HG03139 (cell line): Measurements from ENCODE around the gene INSRR.

Source experiments
- ATAC-seq: cut with Tn5 transposase; IDR thresholded peaks from one replicate; pipeline ENCODE4 v1.9.1; 2021; ENCODE audit not compliant: unreplicated experiment

The INSRR gene

DNA sequence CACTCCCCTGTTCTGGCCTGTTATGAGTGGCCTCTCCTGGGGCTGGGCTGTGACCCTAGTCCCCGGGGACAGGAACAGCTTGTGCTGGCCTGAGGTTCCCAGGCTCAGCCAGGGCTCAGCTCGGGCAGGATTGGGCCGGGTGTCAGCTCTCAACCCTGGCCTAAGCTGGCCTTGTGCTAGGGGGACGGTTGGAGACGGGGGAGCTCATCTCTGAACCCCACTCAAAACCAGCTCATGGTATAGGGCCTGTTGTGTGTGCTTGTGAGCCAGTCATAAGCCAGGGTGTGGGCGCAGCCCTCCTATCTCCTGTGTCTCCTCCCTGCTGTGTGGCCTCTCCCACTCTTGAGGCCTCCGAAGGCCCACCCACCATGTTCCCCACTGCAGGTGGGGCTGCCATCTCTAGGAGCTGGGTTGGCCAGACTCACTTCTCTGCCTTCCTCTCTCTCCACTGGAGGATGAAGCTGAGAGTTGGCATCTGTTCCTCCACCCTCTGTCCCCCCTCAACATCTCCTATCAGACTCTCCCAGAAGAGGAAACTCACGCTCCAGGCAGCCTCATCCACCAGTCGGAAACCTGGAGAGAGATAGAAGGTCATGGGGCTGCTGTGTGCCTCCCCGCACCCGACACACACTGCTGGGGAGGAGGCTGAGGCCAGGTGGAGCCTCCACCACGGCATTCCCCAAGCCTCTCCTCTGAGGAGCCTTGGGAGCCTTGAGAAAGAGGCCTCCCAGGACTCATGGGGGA, 36.0 kb upstream of the INSRR start:
- ATAC-seq: no peak

DNA sequence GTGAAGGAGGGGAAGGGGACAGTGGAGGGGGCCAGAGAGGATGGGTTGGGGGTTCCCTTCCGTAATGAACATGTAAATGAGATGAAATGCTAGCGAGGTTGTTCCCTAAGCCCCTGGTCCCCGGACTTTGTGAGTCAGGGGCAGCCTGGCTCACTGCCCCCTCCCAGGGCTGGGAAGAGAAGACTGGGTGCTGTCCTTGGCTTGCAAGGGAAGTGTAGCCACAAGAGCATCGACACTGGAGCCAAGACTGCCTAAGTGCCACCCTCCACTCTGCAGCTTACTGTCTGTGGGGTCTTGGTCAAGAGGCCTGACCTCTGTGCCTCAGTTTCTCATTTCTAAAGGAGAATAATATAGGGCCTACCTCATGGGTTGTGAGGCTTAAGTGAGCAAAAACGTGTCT, 35.1 kb upstream of the INSRR start:
- ATAC-seq: no peak

DNA sequence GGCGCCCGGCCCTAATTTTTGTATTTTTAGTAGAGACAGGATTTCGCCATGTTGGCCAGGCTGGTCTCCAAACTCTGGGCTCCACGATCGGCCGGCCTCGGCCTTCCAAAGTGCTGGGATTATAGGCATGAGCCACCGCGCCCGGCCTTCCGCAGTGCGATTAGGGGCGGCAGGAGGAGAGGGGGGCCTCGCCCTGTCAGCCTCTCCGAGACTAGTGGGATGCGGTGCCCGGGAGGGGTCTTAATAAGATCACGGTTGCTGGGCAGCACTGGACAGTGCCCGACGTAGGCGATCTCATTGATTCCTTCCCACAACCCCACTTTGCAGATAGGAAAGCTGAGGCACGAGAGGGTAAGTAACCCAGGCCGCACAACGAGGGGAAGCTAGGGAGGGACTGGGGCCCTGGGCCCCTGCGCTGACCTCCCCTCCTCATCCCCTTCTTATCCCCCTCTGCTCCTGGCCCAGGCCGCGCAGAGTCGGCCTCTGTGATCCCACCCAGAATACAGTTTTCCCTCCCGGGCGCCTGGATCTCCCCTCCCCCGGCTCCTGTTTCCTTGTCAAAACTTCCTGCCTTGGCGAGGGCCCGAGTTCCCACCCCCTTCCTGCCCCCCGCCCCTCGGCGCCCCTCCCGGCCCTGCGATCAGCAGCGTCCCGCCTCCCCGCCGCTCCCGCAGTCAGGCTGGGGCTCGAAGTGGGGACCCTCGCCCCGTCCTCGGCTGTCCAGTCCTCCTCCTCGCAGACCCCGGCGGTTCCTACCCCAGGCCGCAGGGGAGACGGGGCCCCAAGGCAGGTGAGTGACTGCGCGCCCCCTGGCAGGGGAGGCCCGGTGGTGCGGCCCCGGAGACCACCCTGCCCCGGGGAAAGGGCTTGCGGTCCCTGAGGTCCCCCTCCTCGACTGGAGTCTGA, 34.4 kb upstream of the INSRR start, which contains the start of gene PEAR1:
Gene PEAR1 (plus strand): TSS at position 671 of the 906 bp plus-strand sequence. CDS start 10,209 bp downstream, outside the sequence.
- no peak for ATAC-seq

DNA sequence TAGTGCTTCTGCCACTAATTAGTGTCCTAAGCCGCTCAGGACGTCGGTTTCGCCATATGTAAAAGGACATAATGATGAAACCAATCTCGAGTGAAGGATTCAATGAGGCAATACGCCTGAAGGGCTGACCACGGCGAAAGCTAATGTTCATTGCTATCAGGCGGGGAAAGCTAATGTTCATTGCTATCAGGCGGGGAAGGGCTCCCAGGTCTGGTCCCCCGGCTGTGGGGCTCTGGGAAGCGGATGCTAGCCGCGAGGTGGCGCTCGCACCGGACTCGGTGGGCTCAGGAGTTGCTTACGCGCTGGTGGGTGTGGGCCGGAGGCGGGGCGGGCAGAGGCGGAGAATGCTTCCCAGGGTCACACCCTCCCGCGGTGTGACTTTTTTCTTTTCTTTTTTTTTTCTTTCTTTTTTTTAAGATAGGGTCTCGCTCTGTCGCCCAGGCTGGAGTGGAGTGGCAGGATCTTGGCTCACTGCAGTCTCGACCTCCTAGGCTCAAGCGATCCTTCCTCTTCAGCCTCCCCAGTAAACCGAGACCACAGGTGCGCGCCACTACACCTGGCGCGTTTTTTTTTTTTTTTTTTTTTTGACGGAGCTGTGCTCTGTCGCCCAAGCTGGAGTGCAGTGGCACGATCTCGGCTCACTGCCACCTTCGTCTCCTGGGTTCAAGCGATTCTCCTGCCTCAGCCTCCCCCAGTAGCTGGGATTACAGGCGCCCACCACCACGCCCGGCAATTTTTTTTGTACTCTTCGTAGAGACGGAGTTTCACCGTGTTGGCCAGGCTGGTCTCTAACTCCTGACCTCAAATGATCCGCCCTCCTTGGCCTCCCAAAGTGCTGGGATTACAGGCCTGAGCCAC, 33.5 kb upstream of the INSRR start:
- no peak for ATAC-seq

DNA sequence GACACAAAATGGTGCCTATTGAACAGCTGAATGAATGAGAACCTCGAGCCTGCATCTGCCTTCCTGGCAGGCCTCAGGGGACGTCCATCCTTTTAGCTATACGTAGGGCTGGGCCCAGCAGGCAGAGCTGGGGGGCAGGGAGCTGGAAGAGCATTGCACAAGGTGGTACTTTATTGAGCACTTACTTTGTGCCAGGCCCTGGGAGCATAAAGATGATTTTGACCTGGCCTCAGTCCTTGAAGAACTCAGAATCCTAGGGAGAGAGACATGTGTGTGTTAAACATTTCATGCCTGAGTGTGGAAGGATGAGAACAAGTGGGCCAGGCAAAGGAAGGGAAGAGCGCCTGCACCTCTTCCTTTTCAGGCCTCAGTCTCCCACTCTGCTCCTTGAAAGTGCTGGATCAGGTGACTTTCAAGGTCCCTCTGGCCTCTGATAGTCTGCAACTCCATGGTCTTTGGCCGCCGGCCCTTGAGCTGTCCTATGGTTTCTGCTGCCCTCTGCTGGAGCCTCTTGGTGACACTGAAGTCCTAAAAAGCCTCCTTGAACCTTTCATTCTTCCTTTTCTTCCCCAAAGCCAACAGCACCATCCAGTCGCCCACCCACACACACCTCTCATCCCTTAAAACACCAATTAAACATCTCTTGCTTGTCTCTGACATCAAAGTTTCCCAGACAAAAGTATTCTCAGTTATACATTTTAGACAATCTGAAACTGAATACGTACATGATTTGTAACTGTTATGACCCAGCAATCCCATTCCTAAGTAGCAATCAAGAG, 31.1 kb upstream of the INSRR start:
- no peak for ATAC-seq

DNA sequence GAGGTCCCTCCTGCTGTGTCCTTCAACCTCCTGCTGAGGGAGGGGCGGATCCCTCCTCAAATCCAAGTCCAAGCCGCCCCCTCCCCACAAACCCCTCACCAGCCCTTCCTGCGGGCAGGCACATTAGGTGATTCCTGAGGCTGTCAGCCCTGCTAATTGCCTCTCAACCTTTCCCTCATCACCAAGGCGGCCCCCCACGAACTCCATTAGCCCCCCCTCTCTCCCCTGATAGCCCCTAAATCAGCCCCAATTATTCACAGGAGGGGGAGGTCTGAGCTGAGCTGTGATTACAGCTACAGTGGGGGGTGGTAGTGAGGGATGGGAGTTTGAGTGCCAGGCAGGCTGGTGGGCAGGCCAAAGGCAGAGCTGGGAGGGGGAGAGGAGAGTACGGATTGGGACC, 28.8 kb upstream of the INSRR start:
- ATAC-seq: no peak

DNA sequence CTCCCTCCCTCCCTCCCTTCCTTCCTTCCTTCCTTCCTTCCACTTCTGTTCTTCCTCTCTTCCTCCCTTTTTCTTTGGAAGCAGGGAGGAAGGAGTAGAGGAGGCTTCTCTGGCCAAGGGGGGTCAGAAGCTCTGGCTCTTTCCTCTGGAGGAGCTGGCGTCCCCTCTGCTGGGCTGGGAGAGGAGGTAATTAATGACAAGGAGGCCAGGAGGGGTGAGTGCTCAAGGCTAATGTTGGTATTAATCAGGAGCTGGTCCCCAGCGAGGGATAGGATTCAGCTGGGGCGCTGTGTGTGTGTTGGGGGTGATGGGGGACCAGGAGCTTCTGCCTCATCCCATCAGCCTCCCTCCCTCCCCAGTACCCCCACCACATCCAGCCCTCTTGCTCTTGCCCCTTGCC, 28.4 kb upstream of the INSRR start:
- ATAC-seq: no peak

DNA sequence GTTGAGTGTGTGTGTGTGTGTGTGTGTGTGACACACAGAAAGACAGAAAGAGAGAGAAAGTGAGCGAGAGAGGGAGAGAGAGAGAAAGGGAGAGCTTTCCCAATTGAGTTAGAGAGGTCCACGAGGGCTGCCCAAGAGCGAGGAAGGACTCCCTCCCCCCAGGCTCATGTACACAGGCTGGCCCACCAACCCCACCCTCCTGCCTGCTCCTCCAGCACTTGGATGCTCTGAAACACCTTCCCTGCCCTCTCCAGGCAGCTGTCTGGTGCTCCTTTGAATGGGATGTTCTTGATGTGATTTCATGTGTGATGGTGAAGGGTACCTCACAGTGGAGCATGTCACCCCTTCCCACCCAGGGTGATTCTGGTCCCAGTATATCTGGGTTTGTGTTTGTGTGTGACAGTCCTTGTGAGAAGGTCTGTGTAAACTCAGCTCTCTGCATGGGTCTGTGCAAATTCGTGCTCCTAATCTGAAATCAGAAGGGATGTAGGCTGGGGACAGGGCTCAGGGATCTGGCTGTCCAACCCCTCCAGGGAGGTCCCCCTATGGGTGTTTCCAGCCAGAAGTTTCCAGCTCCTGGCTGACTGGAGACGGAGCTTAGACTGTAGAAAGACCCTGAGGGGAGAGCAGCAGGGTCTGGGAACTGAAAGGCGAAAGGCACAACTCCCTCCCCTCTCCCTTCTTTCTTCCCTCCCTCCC, 27.8 kb upstream of the INSRR start:
- no peak for ATAC-seq

DNA sequence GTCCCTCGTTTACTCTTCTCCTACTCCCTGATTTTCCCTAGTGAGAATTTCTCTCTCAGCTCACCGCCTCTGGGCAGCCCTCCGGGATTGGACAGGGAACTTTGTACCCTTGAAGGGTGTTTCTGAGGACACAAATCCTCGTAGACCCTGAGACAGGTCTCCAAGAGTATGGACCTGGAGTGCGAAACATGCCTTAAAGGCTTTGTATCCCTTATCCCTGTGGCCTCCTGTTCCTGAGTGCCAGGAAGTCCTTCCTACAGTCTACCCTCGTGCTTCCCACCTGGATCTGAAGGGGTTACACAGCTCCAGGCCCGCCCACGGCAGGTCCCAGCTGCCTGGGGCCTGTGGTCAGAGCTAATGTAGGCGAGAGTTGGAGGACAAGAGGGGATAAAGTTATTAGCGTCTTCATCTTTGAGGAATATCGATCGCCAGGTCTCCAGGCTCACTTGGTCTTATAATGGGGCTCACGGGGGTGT, 27.0 kb upstream of the INSRR start:
- ATAC-seq: no peak

DNA sequence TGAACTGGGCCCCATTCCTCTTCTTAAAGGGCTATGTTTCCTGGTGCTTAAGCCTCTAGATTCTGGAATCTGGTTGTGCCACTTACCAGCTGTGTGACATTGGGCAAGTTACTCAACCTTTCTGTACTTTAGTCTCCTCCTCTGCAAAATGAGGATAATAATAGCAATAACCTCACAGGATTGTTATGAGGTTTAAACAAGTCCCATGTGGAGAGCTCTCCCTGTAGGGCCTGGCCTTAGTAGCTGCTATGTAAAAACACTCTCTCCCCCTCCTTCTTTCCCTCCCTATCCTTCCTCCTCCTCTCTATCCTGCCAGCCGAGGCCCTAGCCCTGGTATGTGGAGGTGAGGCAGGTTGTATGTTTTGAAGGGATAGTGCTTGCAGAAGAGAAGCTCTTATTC, 26.4 kb upstream of the INSRR start:
- ATAC-seq: no peak

DNA sequence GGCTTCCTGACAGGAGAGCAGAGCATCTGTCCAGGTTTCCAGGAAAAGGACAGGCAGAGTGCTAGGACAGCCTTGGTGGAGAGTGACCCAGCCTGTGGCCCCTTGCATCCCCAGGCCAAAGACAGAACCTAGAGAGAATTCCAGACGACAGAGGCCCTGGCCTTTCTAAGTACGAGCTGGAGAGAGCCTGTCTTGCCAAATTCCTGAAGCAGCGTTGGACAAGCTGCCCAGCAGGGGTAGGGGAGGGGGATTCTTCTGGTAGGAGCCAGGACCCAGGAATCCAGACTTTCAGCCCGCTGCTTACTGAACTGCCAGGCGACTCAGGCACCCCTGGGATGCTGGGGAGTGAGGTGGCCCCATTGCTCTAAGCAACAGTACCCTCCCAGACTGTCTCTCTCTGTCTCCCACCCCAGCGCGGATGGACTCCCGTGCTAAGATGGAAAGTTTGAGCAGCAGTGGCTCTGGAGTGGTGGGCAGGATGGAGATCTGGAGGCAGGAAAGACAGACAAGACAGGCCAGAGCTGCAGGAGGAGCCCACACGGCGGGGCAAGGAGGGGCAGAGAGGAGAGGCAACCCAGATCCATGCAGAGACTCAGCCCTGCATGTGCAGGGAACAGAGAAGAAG, 25.8 kb upstream of the INSRR start:
- ATAC-seq: no peak

DNA sequence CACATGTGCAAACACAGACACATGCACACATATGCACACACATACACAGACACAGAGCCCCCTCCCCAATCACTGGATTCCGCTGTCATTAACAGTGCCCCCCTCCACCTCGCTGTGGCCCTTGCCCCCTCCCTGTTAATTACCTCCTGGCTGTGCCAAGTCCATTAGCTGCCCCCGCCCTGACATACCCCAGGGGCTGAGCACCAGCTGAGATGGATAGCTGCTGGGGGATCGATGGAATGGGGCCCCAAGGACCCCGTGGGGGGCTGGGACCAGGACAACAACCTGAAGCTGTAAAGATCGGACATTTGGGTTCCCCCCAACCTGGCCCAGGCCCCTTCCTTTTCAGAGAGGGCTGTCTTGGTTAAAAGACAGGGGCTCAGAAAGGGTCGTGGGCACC, 25.0 kb upstream of the INSRR start:
- no peak for ATAC-seq

DNA sequence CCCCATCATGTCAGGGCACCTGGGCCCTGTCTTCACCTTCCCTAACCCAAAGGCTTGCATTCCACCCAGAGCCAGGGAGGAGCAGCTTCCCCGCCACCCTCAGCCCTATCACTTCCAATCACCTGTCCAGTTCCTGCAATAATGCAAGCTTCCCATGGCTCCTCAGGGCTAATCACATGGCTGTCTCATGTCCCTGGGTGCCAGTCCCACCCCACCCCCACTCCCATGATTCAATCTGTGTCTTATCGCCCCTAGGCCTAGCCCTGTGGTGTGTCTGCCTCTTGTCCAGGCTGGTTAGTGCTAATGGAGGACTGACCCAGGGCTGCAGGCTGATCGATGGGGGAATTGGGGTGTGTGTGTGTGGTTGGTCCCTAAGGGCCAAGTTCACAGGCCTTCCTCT, 23.6 kb upstream of the INSRR start:
- ATAC-seq: no peak

DNA sequence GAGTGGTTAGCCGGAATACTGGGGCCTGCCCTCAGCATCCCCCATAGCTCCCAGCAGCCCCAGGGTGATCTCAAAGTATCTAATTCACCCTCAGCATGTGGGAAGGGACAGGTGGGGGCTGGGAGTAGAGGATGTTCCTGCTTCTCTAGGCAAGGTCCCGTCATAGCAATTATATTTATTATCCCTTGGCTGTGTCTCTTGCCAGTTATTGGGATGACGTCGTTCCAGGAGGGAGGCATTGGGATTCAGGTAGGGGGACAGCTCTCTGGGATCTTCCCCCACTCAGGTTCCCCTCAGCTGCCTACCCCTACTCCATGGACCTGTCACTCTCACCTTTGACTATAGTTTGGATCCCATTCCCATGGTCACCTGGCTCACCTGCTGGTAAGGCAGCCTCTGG, 22.7 kb upstream of the INSRR start:
- ATAC-seq: no peak

DNA sequence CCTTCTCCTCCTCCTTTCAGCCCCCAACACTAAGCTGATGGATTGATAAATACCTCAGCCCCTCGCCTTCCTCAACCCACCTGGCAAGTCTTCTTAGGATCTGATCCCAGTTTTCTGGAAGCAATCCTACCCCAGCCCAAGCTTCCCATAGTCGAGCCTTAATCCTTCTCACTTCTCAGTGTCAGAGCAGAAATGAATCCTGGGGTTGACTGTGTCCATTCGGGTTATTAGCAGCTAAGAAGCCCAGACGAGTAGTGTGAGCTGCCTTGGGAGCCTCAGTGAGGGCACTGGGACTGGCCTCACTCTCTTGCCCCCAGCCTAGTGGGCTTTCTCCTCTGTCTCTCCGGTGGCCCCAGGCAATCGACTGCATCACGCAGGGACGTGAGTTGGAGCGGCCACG, 22.2 kb upstream of the INSRR start:
- no peak for ATAC-seq

DNA sequence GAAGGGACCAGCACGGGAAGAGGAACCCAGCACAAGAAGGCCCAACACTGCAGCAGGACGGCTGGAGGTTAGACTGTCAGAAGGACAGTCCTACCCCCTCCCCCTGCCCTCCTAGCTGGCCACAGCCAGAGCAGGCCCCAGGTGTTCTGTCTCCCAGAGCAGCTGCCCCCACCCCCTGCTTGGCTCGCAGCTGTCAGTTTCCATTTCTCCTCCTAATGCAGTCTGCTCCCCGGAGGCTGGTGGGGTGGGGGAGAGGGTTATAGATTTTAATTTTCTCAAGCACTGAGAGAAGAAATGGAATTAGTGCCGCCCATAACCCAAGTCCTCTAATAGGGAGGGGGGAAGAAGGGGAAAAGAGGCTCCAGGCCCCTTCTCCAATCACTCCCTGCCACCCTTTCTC, 21.6 kb upstream of the INSRR start:
- ATAC-seq: no peak

DNA sequence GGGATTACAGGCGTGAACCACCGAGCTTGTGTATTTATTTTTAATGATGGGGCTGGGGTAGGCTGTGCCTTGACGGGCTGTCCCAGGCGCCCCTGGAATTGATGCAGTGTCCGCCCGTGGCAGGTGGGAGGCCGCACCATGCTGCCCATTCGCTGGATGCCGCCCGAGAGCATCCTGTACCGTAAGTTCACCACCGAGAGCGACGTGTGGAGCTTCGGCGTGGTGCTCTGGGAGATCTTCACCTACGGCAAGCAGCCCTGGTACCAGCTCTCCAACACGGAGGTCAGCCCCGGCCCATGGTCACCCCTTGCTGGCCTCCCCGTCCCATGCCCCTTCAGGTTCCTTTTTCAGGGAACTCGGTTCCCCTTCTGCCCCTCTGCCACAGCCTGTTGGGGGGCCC, 21.0 kb upstream of the INSRR start:
- no peak for ATAC-seq

DNA sequence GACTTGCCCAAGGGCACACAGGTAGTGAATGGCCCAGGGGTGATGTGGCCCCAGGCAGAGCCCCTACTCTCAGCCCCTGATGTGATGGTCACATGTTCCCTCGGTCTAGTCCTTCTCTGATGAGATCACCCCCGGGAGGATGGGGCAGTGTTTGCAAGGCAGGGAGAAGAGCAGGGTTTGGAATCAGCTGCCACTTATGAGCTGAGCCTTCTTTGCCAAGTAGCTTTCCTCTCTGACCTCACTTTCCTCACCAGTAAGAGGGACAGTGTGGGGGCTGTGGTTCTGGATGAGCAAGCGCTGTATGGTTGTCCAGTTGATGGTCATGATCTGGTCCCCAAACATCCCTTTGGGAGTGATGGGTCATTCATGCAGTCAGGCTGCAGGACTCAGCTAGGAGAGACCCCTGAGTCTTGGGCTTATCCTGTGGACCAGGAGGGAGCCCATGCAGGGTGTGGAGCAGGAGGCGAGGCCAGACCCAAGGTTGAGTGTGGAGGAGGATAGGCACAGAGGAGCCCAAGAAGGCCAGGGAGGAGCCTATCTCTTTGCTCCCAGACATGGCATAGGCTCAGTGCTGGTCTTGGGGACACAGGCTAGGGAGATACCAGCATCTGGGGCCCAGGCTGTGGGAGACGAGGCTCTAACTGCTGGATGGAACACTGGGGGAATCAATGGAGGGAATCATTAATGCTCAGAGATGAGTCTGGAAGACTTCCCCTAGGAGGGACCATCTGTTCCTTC, 18.7 kb upstream of the INSRR start:
- ATAC-seq: no peak

DNA sequence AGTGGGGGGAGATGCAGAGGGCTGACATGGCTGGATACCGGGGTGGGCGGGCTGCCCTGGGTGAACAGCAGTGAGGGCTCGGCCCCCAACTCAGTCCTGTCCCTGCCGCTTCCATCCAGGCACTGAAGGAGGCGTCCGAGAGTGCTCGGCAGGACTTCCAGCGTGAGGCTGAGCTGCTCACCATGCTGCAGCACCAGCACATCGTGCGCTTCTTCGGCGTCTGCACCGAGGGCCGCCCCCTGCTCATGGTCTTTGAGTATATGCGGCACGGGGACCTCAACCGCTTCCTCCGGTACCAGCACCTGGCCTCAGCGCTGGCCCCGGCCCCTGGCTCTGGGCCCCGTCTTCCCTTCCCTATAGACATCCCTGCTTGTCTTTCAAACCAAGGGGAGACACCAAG, 17.4 kb upstream of the INSRR start:
- no peak for ATAC-seq
